Central memory CD4-positive, alpha-beta T cell (primary cell): ENCODE data around the gene CCSER1.
"Not testable (repeated sequence)": the region's sequence is repeated elsewhere in the genome, so short reads cannot be mapped to it uniquely, and the experiment has no call there.

Source experiments
- DNase-seq: peaks from one replicate; pipeline ENCODE4 v3.0.0; 2022

Gene CCSER1

GRCh38 chr4:91319556-91320268, 1192.5 kb downstream of the CCSER1 start:
- no peak for DNase-seq

DNA sequence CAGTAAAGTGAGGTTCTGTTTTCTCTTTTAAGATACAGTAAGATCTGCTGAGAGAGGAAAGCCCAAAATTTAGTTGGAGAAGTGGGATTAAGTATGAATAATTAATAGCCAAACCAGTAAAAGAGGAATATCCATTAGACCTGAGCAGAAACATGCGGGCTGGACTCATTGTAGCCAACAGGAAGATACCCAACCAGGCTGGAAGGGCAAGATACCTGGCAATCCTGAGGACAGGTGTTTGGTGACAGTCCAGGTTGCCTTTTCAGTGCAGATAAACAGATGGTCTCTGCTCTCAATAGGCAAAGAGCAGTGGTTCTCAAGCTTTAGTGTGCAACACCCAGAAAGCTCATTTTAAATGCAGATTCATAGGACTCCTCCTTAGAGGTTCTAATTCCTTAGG, 1195.8 kb downstream of the CCSER1 start:
- DNase-seq = no peak

DNA sequence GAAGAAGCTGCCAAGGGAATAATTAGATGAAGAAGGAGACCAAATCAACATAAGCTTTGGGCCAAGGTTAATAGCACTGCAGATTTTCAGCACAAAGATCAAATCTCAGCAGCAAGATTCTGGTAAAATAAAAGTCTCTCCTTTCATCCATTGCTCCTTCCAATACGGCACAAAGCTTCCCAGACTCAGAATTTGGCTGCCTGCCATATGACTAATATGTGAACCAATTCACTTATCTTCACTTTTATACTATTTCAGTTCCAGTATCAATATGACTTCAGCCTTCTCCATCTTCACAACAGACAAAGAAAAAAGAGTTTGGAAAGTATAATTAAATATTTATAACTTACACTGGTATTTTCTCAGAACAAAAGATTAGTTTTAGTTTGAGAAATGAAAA, 1198.3 kb downstream of the CCSER1 start:
- DNase-seq = no peak

DNA sequence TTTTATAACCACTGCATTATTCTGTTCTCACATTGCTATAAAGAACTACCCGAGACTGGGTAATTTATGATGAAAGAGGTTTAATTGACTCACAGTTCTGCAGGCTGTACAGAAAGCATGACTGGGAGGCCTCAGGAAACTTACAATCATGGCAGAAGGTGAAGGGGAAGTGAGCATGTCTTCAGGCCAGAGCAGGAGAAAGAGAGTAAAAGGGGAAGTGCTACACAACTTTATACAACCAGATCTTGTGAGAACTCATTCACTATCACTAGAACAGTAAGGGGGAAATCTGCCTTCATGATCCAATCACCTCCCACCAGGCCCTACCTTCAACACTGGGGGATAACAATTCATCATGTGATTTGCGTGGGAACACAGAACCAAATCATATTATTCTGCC, 1199.0 kb downstream of the CCSER1 start:
- DNase-seq = not testable (repeated sequence)

- DNase-seq = no peak
Observed at GRCh38 chr4:91330555-91331137, 1203.5 kb downstream of the CCSER1 start.

GRCh38 chr4:91340822-91341221, 1213.6 kb downstream of the CCSER1 start:
- no peak for DNase-seq

DNA sequence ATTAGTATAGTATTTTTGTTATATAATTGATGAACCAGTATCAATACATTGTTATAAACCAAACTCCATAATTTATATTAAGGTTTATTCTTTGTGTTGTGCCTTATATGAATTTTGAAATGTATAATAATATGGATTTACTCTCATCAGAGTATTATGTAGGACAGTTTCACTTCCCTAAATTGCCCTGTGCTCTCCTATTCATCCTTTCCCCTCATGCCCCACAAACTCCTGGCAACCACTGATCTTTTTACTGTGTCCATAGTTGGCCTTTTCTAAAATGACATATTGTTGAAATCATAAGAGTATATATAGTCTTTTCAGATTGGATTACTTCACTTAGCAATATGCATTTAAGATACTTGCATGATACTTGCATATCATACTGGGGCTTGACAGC, 1218.4 kb downstream of the CCSER1 start:
- no peak for DNase-seq

- DNase-seq = not testable (repeated sequence)
Observed at GRCh38 chr4:91356496-91356895, 1229.3 kb downstream of the CCSER1 start.

- not testable (repeated sequence) for DNase-seq
Observed at GRCh38 chr4:91358016-91358415, 1230.8 kb downstream of the CCSER1 start.

DNA sequence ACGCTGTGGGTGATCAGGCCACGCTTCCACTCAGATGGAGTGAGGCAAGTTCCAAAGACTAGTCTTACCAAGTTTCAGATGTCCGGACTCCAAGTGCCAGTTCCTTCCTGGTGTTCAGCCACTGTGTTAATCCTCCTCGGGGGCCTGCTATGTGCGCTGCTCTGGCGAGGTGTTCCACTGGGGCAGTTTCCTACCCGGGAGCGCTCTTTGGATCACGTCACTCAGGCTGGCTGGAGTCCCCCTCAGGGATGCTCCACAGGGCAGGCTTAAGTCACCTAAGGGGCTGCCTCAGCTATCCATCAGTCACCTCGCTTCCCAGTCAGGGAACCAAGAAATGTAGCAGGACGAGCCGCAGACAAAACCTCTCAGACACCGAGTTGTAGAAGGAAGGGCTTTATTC, 1231.4 kb downstream of the CCSER1 start:
- DNase-seq = not testable (repeated sequence)

GRCh38 chr4:91359041-91360031, 1232.1 kb downstream of the CCSER1 start:
- no peak for DNase-seq

DNA sequence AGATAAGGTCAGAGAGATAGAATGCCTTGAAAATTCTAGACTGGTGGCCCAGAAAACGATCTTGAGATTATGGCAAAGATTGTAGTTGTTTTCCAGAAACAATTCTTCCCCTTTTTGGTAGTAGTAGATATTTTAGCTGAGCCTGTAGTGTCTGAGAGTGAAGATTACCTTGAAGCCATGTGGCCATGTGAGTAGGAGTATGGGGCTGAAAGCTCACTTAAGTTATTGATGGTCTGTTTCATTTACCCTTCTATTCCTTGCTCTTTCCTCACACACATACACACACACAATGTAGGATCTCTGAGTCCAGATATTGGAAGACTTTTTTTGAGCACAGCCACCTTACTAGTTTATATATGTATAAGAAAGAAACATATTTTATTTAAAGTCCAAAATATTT, 1234.9 kb downstream of the CCSER1 start:
- no peak for DNase-seq

- no peak for DNase-seq
Observed at GRCh38 chr4:91366554-91366953, 1239.4 kb downstream of the CCSER1 start.

- DNase-seq = no peak
Observed at GRCh38 chr4:91369116-91369515, 1241.9 kb downstream of the CCSER1 start.

DNA sequence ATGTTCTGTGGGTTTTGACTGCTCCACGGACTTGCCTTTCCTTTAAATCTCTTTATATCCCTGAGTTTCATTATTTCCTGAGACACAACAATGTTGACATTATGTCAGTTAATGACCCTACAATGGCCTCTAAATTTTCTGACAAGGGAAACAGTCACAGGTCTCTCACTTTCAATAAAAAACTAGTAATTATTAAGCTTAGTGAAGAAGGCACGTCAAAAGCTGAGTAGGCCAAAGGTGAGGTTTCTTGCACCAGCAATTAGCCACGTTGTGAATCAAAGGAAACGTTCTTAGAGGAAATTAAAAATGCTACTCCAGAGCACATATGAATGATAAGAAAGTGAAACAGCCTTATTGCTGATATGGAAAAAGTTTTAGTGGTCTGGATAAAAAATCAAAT, 1246.4 kb downstream of the CCSER1 start:
- no peak for DNase-seq

- not testable (repeated sequence) for DNase-seq
Observed at GRCh38 chr4:91405431-91405830, 1278.2 kb downstream of the CCSER1 start.

- no peak for DNase-seq
Observed at GRCh38 chr4:91422011-91422410, 1294.8 kb downstream of the CCSER1 start.

DNA sequence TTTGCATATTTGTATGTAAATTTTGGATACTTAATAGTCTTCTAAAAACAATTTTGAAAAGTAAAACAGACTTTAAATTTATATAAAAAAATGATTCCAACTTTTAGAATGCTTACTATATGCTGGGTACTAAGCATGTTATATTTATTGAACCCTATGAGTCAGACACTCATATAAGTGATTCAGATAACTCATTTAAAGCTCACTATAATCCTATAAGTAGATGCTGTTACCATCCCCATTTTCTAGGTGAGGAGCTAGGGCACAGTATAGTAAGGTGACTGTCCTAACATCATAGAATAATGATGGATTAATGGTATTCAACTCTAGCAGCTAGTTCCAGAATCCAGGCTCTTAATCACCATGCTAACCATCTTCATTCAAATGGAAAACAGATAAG, 1299.5 kb downstream of the CCSER1 start:
- DNase-seq = no peak

GRCh38 chr4:91427171-91427570, 1300.0 kb downstream of the CCSER1 start:
- DNase-seq = no peak

GRCh38 chr4:91434631-91435030, 1307.4 kb downstream of the CCSER1 start:
- no peak for DNase-seq

- no peak for DNase-seq
Observed at GRCh38 chr4:91436556-91436955, 1309.4 kb downstream of the CCSER1 start.

DNA sequence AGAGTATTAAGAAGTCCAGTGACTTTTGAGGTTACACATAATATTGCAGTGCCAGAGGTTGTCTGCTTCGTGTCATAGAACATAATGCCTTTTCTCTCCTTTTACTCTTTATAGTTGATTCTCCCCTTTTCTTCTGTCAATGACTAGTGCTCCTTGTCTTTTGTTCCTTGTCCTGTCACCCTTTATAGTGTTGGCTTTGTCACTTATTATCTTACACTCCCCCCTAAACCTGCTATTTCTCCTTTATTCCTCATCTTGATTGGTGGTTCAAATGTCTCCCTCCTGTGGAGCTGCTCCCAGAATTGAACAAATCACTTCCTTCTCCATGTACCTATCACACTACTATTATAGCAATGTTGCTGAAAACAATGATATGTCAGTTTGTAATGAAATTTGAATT, 1320.0 kb downstream of the CCSER1 start:
- no peak for DNase-seq

GRCh38 chr4:91448668-91449330, 1321.6 kb downstream of the CCSER1 start:
- DNase-seq = no peak
